K562 (cell line): ENCODE data around the gene HSF2BP.

ENCODE experiments used
- STAT5B ChIP-seq: fragments of 250-450 bp; sonication (Bioruptor Pico); IDR thresholded peaks from 2 replicates; pipeline ENCODE4 v1.8.0; 2021; ENCODE audit warnings: mild to moderate bottlenecking, inconsistent platforms
- ZNF77 ChIP-seq: fragments of 250-450 bp; sonication (Bioruptor Pico); IDR thresholded peaks from 2 replicates; pipeline ENCODE4 v1.5.0; 2020

DNA sequence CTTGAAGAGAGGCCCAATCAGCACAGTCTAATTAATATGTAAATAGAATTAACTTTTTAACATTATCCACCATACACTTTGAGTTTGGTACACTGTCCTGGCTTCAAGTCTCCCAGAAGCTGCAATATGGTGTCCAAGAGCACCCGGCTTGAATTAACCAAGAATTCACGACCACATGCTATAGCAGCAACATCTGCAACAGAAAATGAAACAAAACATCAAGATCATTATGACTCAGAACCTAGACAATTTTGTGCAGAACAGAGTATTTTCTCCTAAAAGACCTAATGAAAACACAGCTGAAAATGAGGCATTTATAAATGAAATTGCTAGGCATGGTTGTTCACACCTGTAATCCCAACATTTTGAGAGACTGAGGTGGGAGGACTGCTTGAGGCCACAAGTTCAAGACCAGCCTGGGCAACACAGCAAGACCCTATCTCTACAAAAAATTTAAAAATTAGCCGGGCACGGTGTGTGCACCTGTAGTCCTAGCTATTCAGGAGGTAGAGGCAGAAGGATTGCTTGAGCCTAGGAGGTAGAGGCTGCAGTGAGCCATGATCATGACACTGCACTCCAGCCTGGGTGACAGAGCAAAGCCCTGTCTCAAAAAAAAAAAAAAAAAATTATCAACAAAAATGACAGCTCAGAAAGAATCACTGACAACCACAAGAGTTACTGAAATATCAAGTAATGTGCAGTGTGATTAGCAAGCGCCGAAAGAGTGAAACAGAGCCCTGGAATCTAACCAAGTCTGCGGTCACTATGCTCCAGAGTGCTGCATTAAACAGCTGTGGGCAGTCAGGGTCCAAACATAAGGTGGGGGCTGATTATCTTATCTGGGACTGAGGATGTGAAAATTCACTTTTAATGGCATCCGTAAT, 45.3 kb downstream of the HSF2BP start:
- TF ChIP-seq STAT5B (CRISPR knock-in tag) (no peak), ZNF77 (CRISPR knock-in tag) (no peak)
